ENCODE results near the gene PACRG.

GRCh38 chr6:162999575-163000285 lies 272.0 kb downstream of the PACRG start:
- TF ChIP-seq SIN3A (IDR thresholded peaks at IDR 0.05; ENCODE audit: borderline replicate concordance, insufficient read depth, low read length) (no peak), TAF1 (IDR thresholded peaks at IDR 0.05; ENCODE audit: borderline replicate concordance, insufficient read depth, low read length) (no peak), FOXP2 (optimal IDR thresholded peaks at IDR 0.05; ENCODE audit: borderline replicate concordance, extremely low read depth, extremely low read length, insufficient read depth) (no peak)
